ENCODE results near the gene MOCS2. TPM values are rescaled to one million over a fixed set of nuclear protein-coding genes. Genes with fewer than 3 reads are reported as not detected.

The MOCS2 gene
- total RNA-seq = 54.9 and 59.9 TPM in 2 replicates
- polyA plus RNA-seq = 43.1 and 45.8 TPM in 2 replicates

- Histone ChIP-seq H3K79me2 (peaks cover 20% of the 10 kb centered on the region), H4K20me1 (ENCODE audit: insufficient read depth, poor library complexity, severe bottlenecking) (no peaks in the 10 kb centered on the region)
- TF ChIP-seq EZH2phosphoT487 (IDR thresholded peaks at IDR 0.05; ENCODE audit: low read depth, severe bottlenecking, unreplicated experiment) (no peak), EZH2 (IDR thresholded peaks at IDR 0.05; ENCODE audit: borderline replicate concordance) (no peak), CTCF (IDR thresholded peaks at IDR 0.05; ENCODE audit: poor library complexity) (no peak)
These were observed at the start of gene MOCS2 for GRCh38 chr5:53109443-53110127. Gene MOCS2, minus strand, starts transcription at chr5:53109757. Its CDS starts 2,583 bp downstream, at chr5:53107174.

GRCh38 chr5:53151713-53152458, 42.3 kb upstream of the MOCS2 start:
- DNase-seq (ENCODE audit: low spot score) = peak; percentile 63

More at GRCh38 chr5:53109443-53110127, at the start of gene MOCS2:
- DNase-seq (ENCODE audit: low spot score) = peak; percentile 96
- Histone ChIP-seq H3K9me2 (replicated peaks; ENCODE audit: insufficient read depth) (no peaks in the 10 kb centered on the region), H3K4me2 (peak within 1 kb of the TSS; percentile 88), H3K4me1 (ENCODE audit: insufficient read depth) (peaks cover 8% of the 10 kb centered on the region), H3K4me3 (peak within 1 kb of the TSS; percentile 73), H2AFZ (peak within 1 kb of the TSS; percentile 93), H3K9me3 (ENCODE audit: low read depth) (no peaks in the 10 kb centered on the region), H3K27me3 (no peaks in the 10 kb centered on the region), H3K27ac (peak within 1 kb of the TSS; percentile 73), H3K36me3 (replicated peaks; ENCODE audit: insufficient read depth, low read depth) (no peaks in the 10 kb centered on the region)
- WGBS (ENCODE audit: low lambda C conversion rate, missing lambda C conversion rate) = under 1% methylated on average over 41 of the region's 54 CpGs

GRCh38 chr5:53133020-53133419, 23.5 kb upstream of the MOCS2 start:
- Histone ChIP-seq H3K4me1 (ENCODE audit: insufficient read depth) (no peaks in the 10 kb centered on the region), H3K27ac (no peak overlapping the region), H3K9me3 (ENCODE audit: low read depth) (no peaks in the 10 kb centered on the region), H3K27me3 (no peaks in the 10 kb centered on the region), H3K4me3 (no peak overlapping the region), H3K36me3 (replicated peaks; ENCODE audit: insufficient read depth, low read depth) (no peaks in the 10 kb centered on the region), H3K4me2 (no peak overlapping the region), H3K79me2 (no peaks in the 10 kb centered on the region), H4K20me1 (ENCODE audit: insufficient read depth, poor library complexity, severe bottlenecking) (no peaks in the 10 kb centered on the region), H3K9me2 (replicated peaks; ENCODE audit: insufficient read depth) (no peaks in the 10 kb centered on the region), H2AFZ (no peak overlapping the region)
- no peak for TF ChIP-seq EZH2phosphoT487 (IDR thresholded peaks at IDR 0.05; ENCODE audit: low read depth, severe bottlenecking, unreplicated experiment)
- no peak for TF ChIP-seq CTCF (IDR thresholded peaks at IDR 0.05; ENCODE audit: poor library complexity)
- no peak for TF ChIP-seq EZH2 (IDR thresholded peaks at IDR 0.05; ENCODE audit: borderline replicate concordance)
- DNase-seq (ENCODE audit: low spot score) = no peak
- WGBS (ENCODE audit: low lambda C conversion rate, missing lambda C conversion rate) = 97% methylated on average over 1 of the region's 1 CpG

More at GRCh38 chr5:53151713-53152458, 42.3 kb upstream of the MOCS2 start:
- H3K4me2 ChIP-seq = no peak overlapping the region
- H3K4me3 ChIP-seq = no peak overlapping the region
- no peak overlapping the region for H3K27ac ChIP-seq
- H3K27me3 ChIP-seq = no peaks in the 10 kb centered on the region
- TF ChIP-seq EZH2phosphoT487 (IDR thresholded peaks at IDR 0.05; ENCODE audit: low read depth, severe bottlenecking, unreplicated experiment) (no peak), EZH2 (IDR thresholded peaks at IDR 0.05; ENCODE audit: borderline replicate concordance) (no peak), CTCF (IDR thresholded peaks at IDR 0.05; ENCODE audit: poor library complexity) (no peak)
- no peaks in the 10 kb centered on the region for H4K20me1 ChIP-seq (ENCODE audit: insufficient read depth, poor library complexity, severe bottlenecking)
- WGBS (ENCODE audit: low lambda C conversion rate, missing lambda C conversion rate) = 94% methylated on average over 3 of the region's 3 CpGs
- no peaks in the 10 kb centered on the region for H3K79me2 ChIP-seq
- no peaks in the 10 kb centered on the region for H3K36me3 ChIP-seq (replicated peaks; ENCODE audit: insufficient read depth, low read depth)
- no peaks in the 10 kb centered on the region for H3K9me3 ChIP-seq (ENCODE audit: low read depth)
- no peak overlapping the region for H2AFZ ChIP-seq
- no peaks in the 10 kb centered on the region for H3K4me1 ChIP-seq (ENCODE audit: insufficient read depth)
- no peaks in the 10 kb centered on the region for H3K9me2 ChIP-seq (replicated peaks; ENCODE audit: insufficient read depth)

Data from hepatocyte (in vitro differentiated cells).